NCI-H1436 (cell line): ENCODE measurements around the gene WDR38.
A peak's percentile ranks its signal among the peaks of the same experiment; 100 is the strongest.

Source experiments
- DNase-seq: peaks from one replicate; lab custom pipeline; 2025; lab: John Stamatoyannopoulos, UW

Gene WDR38

GRCh38 chr9:124858330-124859046, 5.2 kb downstream of the WDR38 start:
- no peak for DNase-seq

- DNase-seq, result no peak
Observed at GRCh38 chr9:124859803-124860581, 6.7 kb downstream of the WDR38 start.

DNA sequence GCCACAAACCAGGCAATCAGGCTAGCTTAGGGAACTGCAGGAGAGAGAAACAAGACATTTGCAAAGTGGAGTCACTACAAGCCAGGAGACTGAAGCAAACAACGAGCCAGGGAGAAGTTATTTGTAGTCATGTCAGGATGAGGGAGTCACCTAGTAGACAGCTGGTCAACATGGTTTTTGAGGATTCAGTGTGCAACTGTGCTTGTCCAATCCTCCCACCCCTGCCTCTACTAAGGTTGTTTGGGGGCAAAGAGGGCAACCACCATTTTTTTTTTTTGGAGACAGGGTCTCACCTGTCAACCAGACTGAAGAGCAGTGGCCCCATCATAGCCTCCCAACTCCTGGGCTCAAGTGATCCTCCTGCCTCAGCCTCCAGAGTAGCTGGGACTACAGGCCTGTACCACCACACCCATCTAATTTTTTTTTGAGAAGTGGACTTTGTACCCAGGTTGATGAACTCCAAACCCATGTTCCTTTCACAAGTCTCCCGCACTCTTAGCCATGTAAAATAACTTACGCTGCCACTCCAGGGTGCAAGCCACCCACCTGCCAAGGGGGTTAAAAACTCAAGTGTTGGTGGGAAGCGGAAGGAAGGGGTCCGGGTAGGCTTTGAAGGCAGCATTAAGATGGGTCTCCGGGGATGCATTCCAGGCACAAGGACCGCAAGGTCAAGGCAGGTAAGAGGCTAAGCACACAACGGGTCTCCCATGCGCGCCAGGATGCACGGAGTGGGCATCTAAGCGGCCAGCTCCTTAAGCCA, 7.5 kb downstream of the WDR38 start:
- DNase-seq, result no peak

DNA sequence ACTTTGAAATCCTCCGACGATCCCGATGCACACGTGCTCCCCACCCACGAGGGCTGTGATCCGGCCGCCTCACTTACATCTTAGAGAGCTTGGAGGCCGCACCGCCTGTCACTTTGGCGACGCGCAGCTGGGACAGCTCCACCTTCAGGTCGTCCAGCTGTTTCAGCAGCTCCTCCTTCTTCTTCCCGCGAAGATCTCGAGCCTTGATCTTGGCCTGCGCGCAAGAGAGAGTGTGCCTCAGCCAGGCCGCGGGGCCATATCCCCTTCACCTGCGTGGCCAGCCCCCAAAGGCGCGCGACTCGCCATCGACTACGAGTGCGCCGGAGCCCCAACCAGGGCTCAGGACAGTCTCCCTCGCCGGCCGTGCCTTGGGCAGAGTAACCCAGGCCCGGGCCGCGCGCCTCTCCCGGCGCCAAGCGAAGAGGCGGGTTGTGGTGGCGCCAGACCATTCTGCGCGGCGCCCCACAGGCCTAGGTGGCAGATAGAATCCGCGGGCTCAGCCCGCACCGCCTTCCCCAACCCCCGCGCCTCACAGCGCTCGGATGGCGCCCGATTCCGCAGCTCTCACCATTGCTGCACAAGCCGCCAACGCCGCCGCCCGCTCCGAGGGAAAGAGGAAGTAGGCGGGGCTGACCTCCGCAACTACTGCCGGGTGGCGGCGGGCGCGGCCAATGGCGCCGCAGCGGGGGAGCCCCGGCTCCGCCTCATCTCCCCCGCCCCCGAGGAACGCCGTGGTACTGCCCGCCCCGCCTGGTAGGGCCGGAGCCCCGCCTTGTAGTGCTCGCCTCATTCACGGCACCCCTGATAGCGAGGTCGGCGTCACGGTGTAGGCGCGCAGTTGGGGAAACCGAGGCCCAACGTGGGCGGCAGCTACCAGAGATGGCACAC, 8.3 kb downstream of the WDR38 start, which contains the start of the genes ARPC5L and RPL35:
ARPC5L (plus strand) TSS at position 789 of the 888 bp plus-strand sequence. CDS start 7,161 bp downstream, outside the sequence.
RPL35 (minus strand) TSS at position 616 of the 888 bp plus-strand sequence; CDS start at position 571, 45 bp downstream.
- peak; percentile 91 for DNase-seq

DNA sequence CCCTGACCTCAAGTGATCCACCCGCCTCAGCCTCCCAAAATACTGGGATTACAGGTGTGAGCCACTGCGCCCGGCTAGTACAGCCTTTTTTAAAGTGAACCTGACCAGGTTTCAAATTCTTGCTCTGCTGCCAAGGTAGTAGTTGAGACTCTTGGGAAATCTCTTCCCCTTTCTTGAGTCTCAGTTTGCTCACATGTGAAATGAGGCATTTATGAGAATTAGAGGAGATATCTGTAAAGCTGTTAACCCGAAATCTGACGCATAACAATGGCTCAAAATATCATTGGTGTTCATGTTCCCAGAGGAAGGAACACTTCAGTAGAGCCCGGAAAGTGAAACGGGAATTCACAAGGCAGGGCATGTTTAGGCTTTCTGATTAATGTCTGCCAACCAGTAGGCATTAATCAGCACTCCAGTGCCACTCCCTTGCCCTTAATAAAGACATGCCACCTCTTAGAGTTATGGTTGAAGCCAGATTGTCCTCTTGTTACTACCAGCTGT, 10.2 kb downstream of the WDR38 start:
- DNase-seq, result no peak

DNA sequence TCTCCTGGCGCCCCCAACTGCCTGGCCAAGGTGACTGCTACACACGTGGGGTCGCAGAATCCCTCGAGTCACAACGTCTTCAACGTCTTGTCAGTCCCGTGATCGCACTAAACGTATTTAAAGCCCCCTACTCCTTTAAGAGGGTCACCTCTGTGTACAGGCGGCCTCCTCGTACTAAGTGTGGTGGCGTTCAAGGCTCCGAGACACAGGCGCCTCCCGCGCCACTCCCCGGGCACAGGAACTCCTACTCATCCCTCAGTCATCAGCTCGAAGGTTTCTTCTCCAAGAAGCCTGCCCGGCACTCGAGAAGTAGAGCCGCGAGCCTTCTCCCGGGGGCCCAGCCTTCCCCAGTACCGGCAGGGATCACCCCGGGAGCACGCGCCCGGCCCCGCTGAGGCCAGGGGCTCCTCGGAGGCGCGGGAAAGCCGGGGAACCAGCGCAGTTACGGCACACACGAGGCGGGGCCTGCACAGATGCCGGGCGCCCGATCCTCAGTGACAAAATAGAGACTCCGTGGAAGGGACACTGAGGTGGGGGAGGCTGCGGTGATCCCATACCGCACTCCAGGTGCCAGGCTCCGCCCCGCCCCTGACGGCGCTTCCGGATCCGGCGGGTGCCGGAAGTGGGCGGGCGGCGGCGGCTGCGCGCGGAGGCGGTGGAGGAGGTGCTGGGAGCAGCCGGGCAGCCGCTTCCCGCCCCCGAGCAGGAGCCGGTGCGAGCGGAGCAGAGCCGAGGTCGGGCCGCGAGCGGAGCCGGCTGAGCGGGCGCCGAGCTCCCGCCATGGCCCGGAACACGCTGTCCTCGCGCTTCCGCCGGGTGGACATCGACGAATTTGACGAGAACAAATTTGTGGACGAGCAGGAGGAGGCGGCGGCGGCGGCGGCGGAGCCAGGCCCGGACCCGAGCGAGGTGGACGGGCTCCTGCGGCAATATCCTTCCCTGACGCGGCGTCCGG, 15.5 kb downstream of the WDR38 start:
- DNase-seq, result peak; percentile 74

GRCh38 chr9:124869466-124869985, 16.3 kb downstream of the WDR38 start:
- DNase-seq, result no peak

GRCh38 chr9:124869986-124870560, 16.8 kb downstream of the WDR38 start:
- no peak for DNase-seq

DNA sequence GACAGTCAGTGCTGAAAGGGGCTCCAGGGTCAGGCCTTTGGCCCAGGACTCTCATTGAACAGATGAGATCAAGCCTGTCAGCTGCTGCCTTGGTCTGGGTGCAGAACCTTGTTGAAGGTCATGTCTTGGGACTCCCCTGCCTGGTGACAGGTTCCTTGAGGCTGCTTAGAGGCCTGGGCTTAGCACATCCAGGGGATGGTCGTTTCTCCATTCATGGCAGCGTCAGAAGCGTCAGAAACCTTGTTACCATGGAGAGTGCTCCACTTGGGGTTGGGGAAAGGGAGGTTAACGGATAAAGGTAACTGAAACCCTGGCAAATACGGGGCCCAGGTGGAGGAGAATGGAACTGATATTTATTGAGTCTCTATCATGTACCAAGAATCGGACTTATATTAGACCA, 17.5 kb downstream of the WDR38 start:
- no peak for DNase-seq

DNA sequence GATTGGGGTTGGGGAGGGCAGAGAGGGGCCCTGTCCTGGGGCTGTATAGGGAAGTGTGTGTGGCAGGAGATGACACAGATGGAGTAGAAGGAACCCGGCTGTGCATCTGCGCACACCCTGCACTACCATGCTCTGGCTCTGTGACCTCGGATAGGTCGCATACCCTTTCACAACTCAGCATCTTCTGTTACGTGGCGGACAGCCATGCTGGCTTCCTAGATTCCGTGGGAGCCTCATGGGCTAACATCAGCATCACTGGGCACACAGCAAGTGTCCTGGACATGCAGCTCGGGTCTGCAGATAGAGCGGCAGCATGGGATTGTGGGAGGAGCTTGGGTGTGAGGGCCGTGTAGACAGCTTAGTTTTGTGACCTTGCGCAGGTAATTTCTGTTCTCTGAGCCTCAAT, 17.9 kb downstream of the WDR38 start:
- DNase-seq, result no peak

DNA sequence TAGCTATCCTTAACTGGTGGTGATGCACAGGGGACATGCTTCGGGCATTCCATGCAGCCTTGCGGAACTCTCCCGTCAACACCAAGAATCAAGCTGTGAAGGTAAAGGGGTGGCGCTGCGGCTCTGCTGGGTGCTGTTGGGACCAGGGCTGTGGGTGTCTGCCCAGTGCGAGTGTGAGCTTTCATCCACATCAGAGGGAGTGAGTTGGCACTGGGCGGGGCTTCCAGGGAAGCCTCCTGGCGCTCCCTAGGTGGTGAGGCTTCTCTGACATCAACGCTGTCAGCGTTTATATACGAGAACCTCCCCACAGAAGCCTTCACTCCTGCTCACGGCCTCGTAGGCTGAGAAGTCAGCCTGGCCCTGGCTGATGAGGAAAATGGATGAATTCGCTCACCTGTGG, 20.4 kb downstream of the WDR38 start:
- DNase-seq, result no peak

GRCh38 chr9:124875501-124875900, 22.2 kb downstream of the WDR38 start:
- no peak for DNase-seq

GRCh38 chr9:124877021-124877782, 23.9 kb downstream of the WDR38 start:
- no peak for DNase-seq

- DNase-seq, result no peak
Observed at GRCh38 chr9:124878021-124878420, 24.8 kb downstream of the WDR38 start.

DNA sequence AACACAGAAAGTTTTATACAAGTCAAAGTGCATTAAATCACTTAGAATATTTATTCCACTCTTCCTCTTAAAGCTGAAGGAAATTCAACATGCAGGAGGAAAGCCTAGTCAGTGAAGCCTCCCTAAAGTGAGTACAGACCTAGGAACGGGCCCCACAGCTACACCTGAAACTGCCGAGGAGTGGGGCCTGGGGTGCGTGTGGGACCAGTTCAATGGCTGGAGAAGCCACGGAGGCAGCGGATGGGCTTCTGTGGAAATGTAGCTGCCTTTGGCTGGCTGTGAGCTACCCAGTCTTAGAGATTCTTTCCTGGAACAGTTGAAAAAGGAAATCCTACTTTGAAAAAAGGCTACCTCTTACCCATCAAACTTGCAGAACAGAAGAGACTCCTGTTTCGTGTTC, 25.3 kb downstream of the WDR38 start:
- no peak for DNase-seq

- no peak for DNase-seq
Observed at GRCh38 chr9:124879226-124879625, 26.0 kb downstream of the WDR38 start.

DNA sequence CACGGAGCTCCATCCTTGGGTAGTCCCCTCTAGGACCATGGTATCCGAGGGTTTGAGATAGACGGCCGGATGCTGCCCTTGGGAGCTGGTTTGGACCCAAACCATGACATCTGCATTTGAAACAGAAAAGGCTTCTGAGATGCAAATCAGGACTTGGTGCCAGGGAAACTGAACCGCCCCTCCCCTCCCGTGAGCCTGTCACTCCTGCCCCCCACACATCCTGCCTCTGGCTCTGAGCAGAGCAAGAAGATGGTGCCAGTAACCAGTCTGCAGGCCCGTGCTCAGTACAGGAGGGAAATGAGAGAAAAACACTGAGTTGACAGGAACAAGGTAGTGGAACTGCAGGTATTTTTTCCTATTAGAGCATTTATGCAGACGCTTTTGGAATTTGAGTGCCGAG, 27.2 kb downstream of the WDR38 start:
- no peak for DNase-seq

- no peak for DNase-seq
Observed at GRCh38 chr9:124881138-124881743, 28.0 kb downstream of the WDR38 start.
